Calu3 (cell line): ENCODE measurements around the gene DCAKD. TPM values are rescaled to one million over a fixed set of nuclear protein-coding genes. Genes with fewer than 3 reads are reported as not detected.

ENCODE experiments used
- BruUV-seq: library from RNA; stranded (reverse); fragments of 400-500 nt; replicated peaks from 2 replicates; lab custom pipeline; 2021; lab: Mats Ljungman, UMichigan
- CTCF ChIA-PET: fragments of 300-600 bp; sonication (Branson Sonifier 250); formaldehyde crosslinking; loops from one replicate; lab custom pipeline; 2022; ENCODE audit warnings: antibody characterized with exemption; lab: Charles Lee
- DNase-seq: peaks from one replicate; pipeline ENCODE4 v3.0.0; 2022
- H3K27ac Mint-ChIP-seq: one replicate; pipeline ENCODE4 v1.8.0; 2022; ENCODE audit warnings: mixed read lengths; ENCODE audit not compliant: unreplicated experiment
- H3K27me3 Mint-ChIP-seq: one replicate; pipeline ENCODE4 v1.8.0; 2022; ENCODE audit warnings: mixed read lengths; ENCODE audit not compliant: unreplicated experiment
- H3K36me3 Mint-ChIP-seq: one replicate; pipeline ENCODE4 v1.8.0; 2022; ENCODE audit warnings: mild to moderate bottlenecking, moderate library complexity, mixed read lengths; ENCODE audit not compliant: insufficient read depth, unreplicated experiment
- H3K4me1 Mint-ChIP-seq: one replicate; pipeline ENCODE4 v1.8.0; 2022; ENCODE audit warnings: mild to moderate bottlenecking, low read depth, mixed read lengths; ENCODE audit not compliant: unreplicated experiment
- H3K4me3 Mint-ChIP-seq: one replicate; pipeline ENCODE4 v1.8.0; 2022; ENCODE audit warnings: mild to moderate bottlenecking, low read depth, moderate library complexity, mixed read lengths; ENCODE audit not compliant: unreplicated experiment
- H3K9me3 Mint-ChIP-seq: one replicate; pipeline ENCODE4 v1.8.0; 2022; ENCODE audit warnings: low read depth, mixed read lengths; ENCODE audit not compliant: unreplicated experiment
- intact Hi-C: fragments of 100-400 bp; cut with micrococcal nuclease; formaldehyde crosslinking; loops from one replicate; pipeline ENCODE4 v1.10.0; 2022; ENCODE audit not compliant: unreplicated experiment
- total RNA-seq: library from RNA; stranded (reverse); gene quantifications from 2 replicates; pipeline ENCODE4 v1.2.3, GENCODE V29; 2022
- TF ChIP-seq, protein P1 (sequence below): fragments of 200-600 bp; IDR thresholded peaks from one replicate; pipeline ENCODE4 v1.8.0; 2022; ENCODE audit warnings: antibody characterized with exemption; ENCODE audit not compliant: unreplicated experiment

The DCAKD gene
- total RNA-seq, 1 experiment from 2014 or later: 20.5 TPM

DNA sequence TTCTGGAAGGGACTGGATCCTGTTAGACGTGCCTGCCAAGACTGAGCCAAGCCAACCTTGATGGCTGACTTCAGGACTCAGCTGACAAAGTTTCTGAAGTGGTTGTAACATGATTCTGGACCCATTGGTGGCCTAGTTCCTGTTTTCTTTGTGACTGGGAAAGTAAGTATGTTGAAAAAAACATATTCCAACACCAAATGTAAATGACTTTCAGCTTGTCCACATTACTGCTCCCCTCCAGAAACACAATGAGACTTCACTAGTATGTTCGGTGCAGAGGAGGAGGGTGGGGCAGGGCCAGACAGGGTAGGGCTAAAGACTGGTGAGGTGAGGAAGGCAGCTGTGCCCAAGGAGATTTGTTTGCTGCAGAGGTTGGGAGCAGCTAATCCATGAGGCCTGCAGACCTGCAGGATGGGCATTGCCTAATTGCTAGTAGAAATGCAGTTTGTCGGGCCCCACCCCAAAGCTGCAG lies 36.1 kb upstream of the DCAKD start:
- Mint-ChIP-seq H3K4me3 (no peak overlapping the region), H3K27me3 (no peaks in the 10 kb centered on the region), H3K9me3 (peaks cover 3% of the 10 kb centered on the region), H3K36me3 (peaks cover 86% of the 10 kb centered on the region), H3K4me1 (peaks cover 9% of the 10 kb centered on the region), H3K27ac (no peak overlapping the region)
- DNase-seq: no peak
- BruUV-seq: no TSS peak
- CTCF ChIA-PET: interaction anchor here (0.6 to 1.4 kb wide), 2 partner anchors 11 to 1753 kb away, joined by 3 read pairs; no protein-coding TSS in a partner anchor
- TF ChIP-seq, protein P1, sequence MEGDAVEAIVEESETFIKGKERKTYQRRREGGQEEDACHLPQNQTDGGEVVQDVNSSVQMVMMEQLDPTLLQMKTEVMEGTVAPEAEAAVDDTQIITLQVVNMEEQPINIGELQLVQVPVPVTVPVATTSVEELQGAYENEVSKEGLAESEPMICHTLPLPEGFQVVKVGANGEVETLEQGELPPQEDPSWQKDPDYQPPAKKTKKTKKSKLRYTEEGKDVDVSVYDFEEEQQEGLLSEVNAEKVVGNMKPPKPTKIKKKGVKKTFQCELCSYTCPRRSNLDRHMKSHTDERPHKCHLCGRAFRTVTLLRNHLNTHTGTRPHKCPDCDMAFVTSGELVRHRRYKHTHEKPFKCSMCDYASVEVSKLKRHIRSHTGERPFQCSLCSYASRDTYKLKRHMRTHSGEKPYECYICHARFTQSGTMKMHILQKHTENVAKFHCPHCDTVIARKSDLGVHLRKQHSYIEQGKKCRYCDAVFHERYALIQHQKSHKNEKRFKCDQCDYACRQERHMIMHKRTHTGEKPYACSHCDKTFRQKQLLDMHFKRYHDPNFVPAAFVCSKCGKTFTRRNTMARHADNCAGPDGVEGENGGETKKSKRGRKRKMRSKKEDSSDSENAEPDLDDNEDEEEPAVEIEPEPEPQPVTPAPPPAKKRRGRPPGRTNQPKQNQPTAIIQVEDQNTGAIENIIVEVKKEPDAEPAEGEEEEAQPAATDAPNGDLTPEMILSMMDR: no peak
- intact Hi-C loops: no loop called here

DNA sequence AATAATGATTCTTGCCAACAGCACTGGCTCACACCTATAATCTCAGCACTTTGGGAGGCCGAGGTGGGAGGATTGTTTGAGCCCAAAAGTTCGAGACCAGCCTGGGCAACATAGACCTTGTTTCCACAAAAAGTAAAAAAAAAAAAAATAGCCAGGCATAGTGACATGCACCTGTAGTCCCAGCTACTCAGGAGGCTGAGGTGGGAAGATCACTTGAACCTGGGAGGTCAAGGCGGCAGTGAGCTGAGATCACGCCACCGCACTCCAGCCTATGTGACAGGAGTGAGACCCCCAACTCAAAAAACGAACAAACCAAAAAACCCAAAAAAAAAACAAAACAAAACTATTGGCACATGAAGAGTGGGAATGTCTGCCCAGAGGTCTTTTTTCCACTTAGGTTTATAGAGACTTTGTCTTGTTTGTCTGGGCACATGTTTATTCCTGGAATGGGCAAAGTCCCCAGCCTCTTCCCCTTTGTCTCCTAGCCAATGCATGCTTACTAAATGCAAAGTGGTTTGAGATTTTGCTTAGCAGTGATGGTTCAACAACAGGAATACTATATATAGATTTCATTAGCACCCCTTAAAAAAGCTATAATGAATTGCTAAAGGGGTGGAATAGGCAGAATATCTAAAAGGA lies 35.6 kb upstream of the DCAKD start:
- BruUV-seq: TSS peak; percentile 4
- no peak for DNase-seq
- Mint-ChIP-seq H3K4me1 (peaks cover 4% of the 10 kb centered on the region), H3K4me3 (no peak overlapping the region), H3K27me3 (no peaks in the 10 kb centered on the region), H3K27ac (no peak overlapping the region), H3K9me3 (peaks cover under 1% of the 10 kb centered on the region), H3K36me3 (peaks cover 81% of the 10 kb centered on the region)
- CTCF ChIA-PET: interaction anchor here (0.6 kb wide), 1 partner anchor 1752 kb away, joined by 3 read pairs; no protein-coding TSS in a partner anchor
- TF ChIP-seq, protein P1: no peak
- intact Hi-C loops: no loop called here

GRCh38 chr17:45086391-45086790 lies 35.0 kb upstream of the DCAKD start:
- H3K4me1 Mint-ChIP-seq: no peaks in the 10 kb centered on the region
- no peak overlapping the region for H3K27ac Mint-ChIP-seq
- H3K36me3 Mint-ChIP-seq: peaks cover 79% of the 10 kb centered on the region
- DNase-seq: no peak
- CTCF ChIA-PET: interaction anchor here (0.7 kb wide), 2 partner anchors 32 to 49 kb away, joined by 3 read pairs; partner anchors contain the start of gene ACBD4
- no TSS peak for BruUV-seq
- intact Hi-C loops: no loop called here
- no peak overlapping the region for H3K4me3 Mint-ChIP-seq
- TF ChIP-seq, protein P1: no peak
- no peaks in the 10 kb centered on the region for H3K9me3 Mint-ChIP-seq
- no peaks in the 10 kb centered on the region for H3K27me3 Mint-ChIP-seq

- intact Hi-C loops: no loop called here
- TF ChIP-seq, protein P1: no peak
- no peak for DNase-seq
- H3K27ac Mint-ChIP-seq: no peak overlapping the region
- no TSS peak for BruUV-seq
- H3K4me3 Mint-ChIP-seq: no peak overlapping the region
- peaks cover 9% of the 10 kb centered on the region for H3K4me1 Mint-ChIP-seq
- peaks cover 53% of the 10 kb centered on the region for H3K36me3 Mint-ChIP-seq
- H3K27me3 Mint-ChIP-seq: no peaks in the 10 kb centered on the region
- no peaks in the 10 kb centered on the region for H3K9me3 Mint-ChIP-seq
- CTCF ChIA-PET: no interaction called here
These were observed 29.7 kb upstream of the DCAKD start for GRCh38 chr17:45081047-45081703.
